Measurements from ENCODE around the gene SMC2. TPM values are rescaled to one million over a fixed set of nuclear protein-coding genes. Genes with fewer than 3 reads are reported as not detected.

The SMC2 gene
- total and polyA plus RNA-seq, 9 donors, result 3.2 to 9.7 (median 5.3) TPM

GRCh38 chr9:104107799-104108198 lies 13.7 kb downstream of the SMC2 start:
- TF ChIP-seq CTCF (IDR thresholded peaks at IDR 0.05) (no peak), EP300 (IDR thresholded peaks at IDR 0.05) (no peak), POLR2A (IDR thresholded peaks at IDR 0.05) (no peak)
- 95 to 98% (median 97%) methylated on average over 5 of the region's 5 CpGs for WGBS, 3 donors
- H3K4me1 ChIP-seq (ENCODE audit: insufficient read depth), result no peaks in the 10 kb centered on the region
- H3K4me3 ChIP-seq, result no peak overlapping the region
- no peaks in the 10 kb centered on the region for H3K9me3 ChIP-seq
- H3K27ac ChIP-seq, result no peak overlapping the region
- H3K36me3 ChIP-seq, result no peaks in the 10 kb centered on the region
- intact Hi-C loops (cut with DNase I), result no loop called here
- H3K27me3 ChIP-seq, result no peaks in the 10 kb centered on the region
- DNase-seq, result no peak

- TF ChIP-seq POLR2A (IDR thresholded peaks at IDR 0.05) (no peak), EP300 (IDR thresholded peaks at IDR 0.05) (no peak), CTCF (IDR thresholded peaks at IDR 0.05) (no peak)
- WGBS, 3 donors, result 96 to 99% (median 96%) methylated on average over 4 of the region's 4 CpGs
- H3K27ac ChIP-seq, result no peak overlapping the region
- intact Hi-C loops (cut with DNase I), result no loop called here
- H3K4me3 ChIP-seq, result no peak overlapping the region
- H3K36me3 ChIP-seq, result no peaks in the 10 kb centered on the region
- no peaks in the 10 kb centered on the region for H3K27me3 ChIP-seq
- H3K4me1 ChIP-seq (ENCODE audit: insufficient read depth), result no peaks in the 10 kb centered on the region
- no peaks in the 10 kb centered on the region for H3K9me3 ChIP-seq
- no peak for DNase-seq
Measured at GRCh38 chr9:104108315-104108714, 14.2 kb downstream of the SMC2 start.

GRCh38 chr9:104110509-104110908 lies 16.4 kb downstream of the SMC2 start:
- DNase-seq, result no peak
- Histone ChIP-seq H3K4me3 (no peak overlapping the region), H3K36me3 (no peaks in the 10 kb centered on the region), H3K27ac (no peak overlapping the region), H3K27me3 (no peaks in the 10 kb centered on the region), H3K9me3 (no peaks in the 10 kb centered on the region), H3K4me1 (ENCODE audit: insufficient read depth) (no peaks in the 10 kb centered on the region)
- no peak for TF ChIP-seq CTCF (IDR thresholded peaks at IDR 0.05)
- no peak for TF ChIP-seq POLR2A (IDR thresholded peaks at IDR 0.05)
- no peak for TF ChIP-seq EP300 (IDR thresholded peaks at IDR 0.05)
- WGBS, 3 donors, result 96 to 97% (median 97%) methylated on average over 2 of the region's 2 CpGs
- intact Hi-C loops (cut with DNase I), result no loop called here

GRCh38 chr9:104118916-104119315 lies 24.8 kb downstream of the SMC2 start:
- Histone ChIP-seq H3K4me1 (ENCODE audit: insufficient read depth) (no peaks in the 10 kb centered on the region), H3K27me3 (no peaks in the 10 kb centered on the region), H3K27ac (no peak overlapping the region), H3K9me3 (no peaks in the 10 kb centered on the region), H3K4me3 (no peak overlapping the region), H3K36me3 (no peaks in the 10 kb centered on the region)
- TF ChIP-seq POLR2A (IDR thresholded peaks at IDR 0.05) (no peak), CTCF (IDR thresholded peaks at IDR 0.05) (no peak), EP300 (IDR thresholded peaks at IDR 0.05) (no peak)
- no peak for DNase-seq
- intact Hi-C loops (cut with DNase I), result no loop called here
- WGBS, 3 donors, result 81 to 97% (median 96%) methylated on average over 6 of the region's 6 CpGs

GRCh38 chr9:104121022-104121421 lies 26.9 kb downstream of the SMC2 start:
- no peak overlapping the region for H3K4me3 ChIP-seq
- 96 to 97% (median 97%) methylated on average over 5 of the region's 5 CpGs for WGBS, 3 donors
- H3K4me1 ChIP-seq (ENCODE audit: insufficient read depth), result no peaks in the 10 kb centered on the region
- no peaks in the 10 kb centered on the region for H3K27me3 ChIP-seq
- H3K36me3 ChIP-seq, result no peaks in the 10 kb centered on the region
- TF ChIP-seq CTCF (IDR thresholded peaks at IDR 0.05) (no peak), EP300 (IDR thresholded peaks at IDR 0.05) (no peak), POLR2A (IDR thresholded peaks at IDR 0.05) (no peak)
- no peak for DNase-seq
- H3K9me3 ChIP-seq, result no peaks in the 10 kb centered on the region
- no peak overlapping the region for H3K27ac ChIP-seq
- intact Hi-C loops (cut with DNase I), result no loop called here

All from ovary (tissue), 9 donors.